ENCODE data around the gene FOXF1.

The FOXF1 gene

GRCh38 chr16:86505185-86505898, 5.0 kb upstream of the FOXF1 start:
- DNase-seq = no peak

GRCh38 chr16:86505899-86506864, 4.1 kb upstream of the FOXF1 start:
- DNase-seq = no peak

GRCh38 chr16:86507173-86508027, 2.9 kb upstream of the FOXF1 start:
- no peak for DNase-seq

- peak; percentile 59 for DNase-seq
Measured at GRCh38 chr16:86508028-86508946, 2.0 kb upstream of the FOXF1 start.

GRCh38 chr16:86508947-86509758, 1.2 kb upstream of the FOXF1 start:
- DNase-seq = peak; percentile 62

GRCh38 chr16:86509759-86510464, 415 bp upstream of the FOXF1 start:
- peak; percentile 58 for DNase-seq

- no peak for DNase-seq
Measured at GRCh38 chr16:86511317-86512161, 1.2 kb downstream of the FOXF1 start.

- DNase-seq = no peak
Measured at GRCh38 chr16:86512301-86512859, 2.1 kb downstream of the FOXF1 start.

- DNase-seq = no peak
Measured at GRCh38 chr16:86512860-86513470, 2.6 kb downstream of the FOXF1 start.

- no peak for DNase-seq
Measured at GRCh38 chr16:86513471-86514277, 3.3 kb downstream of the FOXF1 start.

GRCh38 chr16:86514481-86515376, 4.4 kb downstream of the FOXF1 start:
- DNase-seq = no peak

- DNase-seq = no peak
Measured at GRCh38 chr16:86515413-86515776, 5.1 kb downstream of the FOXF1 start.

- DNase-seq = no peak
Measured at GRCh38 chr16:86515777-86516622, 5.7 kb downstream of the FOXF1 start.

GRCh38 chr16:86516623-86517003, 6.3 kb downstream of the FOXF1 start:
- DNase-seq = no peak

GRCh38 chr16:86517033-86517432, 6.7 kb downstream of the FOXF1 start:
- DNase-seq = no peak

All from activated CD8-positive, alpha-beta memory T cell treated with anti-CD3 and anti-CD28 coated beads, Interleukin-2, amount 50 U/mL, for 48 hours (primary cell).